Measurements from ENCODE around the gene FCGR3B.
"Not testable (repeated sequence)": the region's sequence is repeated elsewhere in the genome, so short reads cannot be mapped to it uniquely, and the experiment has no call there.

GRCh38 chr1:161663569-161663968, 32.6 kb upstream of the FCGR3B start:
- TF ChIP-seq POLR2A, CTCF (IDR thresholded peaks at IDR 0.05): not testable (repeated sequence)

Data from body of pancreas (tissue), 4 donors.